Left ventricle myocardium inferior (tissue), 1 donor: Measurements from ENCODE around the gene WNT2. TPM values are rescaled to one million over a fixed set of nuclear protein-coding genes. Genes with fewer than 3 reads are reported as not detected.
"Not testable (repeated sequence)": the region's sequence is repeated elsewhere in the genome, so short reads cannot be mapped to it uniquely, and the experiment has no call there.

Experiments
- DNase-seq: peaks from one replicate; pipeline ENCODE4 v3.0.0-alpha.2; 2020
- H3K27ac ChIP-seq: fragments of 200-600 bp; replicated peaks from 2 replicates; pipeline ENCODE4 v1.8.0; 2021
- H3K27me3 ChIP-seq: fragments of 200-600 bp; 2 replicates; pipeline ENCODE4 v1.8.0; 2021; ENCODE audit warnings: low read depth
- H3K36me3 ChIP-seq: fragments of 200-600 bp; 2 replicates; pipeline ENCODE4 v1.8.0; 2021
- H3K4me1 ChIP-seq: fragments of 200-600 bp; 2 replicates; pipeline ENCODE4 v1.8.0; 2021
- H3K4me3 ChIP-seq: fragments of 200-600 bp; 2 replicates; pipeline ENCODE4 v1.8.0; 2021; ENCODE audit warnings: mild to moderate bottlenecking, moderate library complexity
- H3K9me3 ChIP-seq: fragments of 200-600 bp; replicated peaks from 2 replicates; pipeline ENCODE4 v1.8.0; 2021
- intact Hi-C: fragments of 100-400 bp; cut with micrococcal nuclease; formaldehyde crosslinking; loops from one replicate; pipeline ENCODE4 v1.11.0; 2022
- total RNA-seq: library from RNA; stranded (reverse); fragmentation: NEBNext Ultra II Directional; extraction: Animal tissue kit (Norgen Biotek cat#: 25700); gene quantifications from one replicate; pipeline ENCODE4 v1.2.1, GENCODE V29; 2021
- TF ChIP-seq, protein P1 (sequence below): fragments of 200-600 bp; IDR thresholded peaks from 2 replicates; pipeline ENCODE4 v1.8.0; 2021; ENCODE audit warnings: antibody characterized with exemption, mild to moderate bottlenecking, borderline replicate concordance
- donor health status: DM: no; HTN: yes; CAD: no; lungs with severe emphysema.

WNT2 gene
- total RNA-seq, 1 donor from 2014 or later = 0.14 TPM

DNA sequence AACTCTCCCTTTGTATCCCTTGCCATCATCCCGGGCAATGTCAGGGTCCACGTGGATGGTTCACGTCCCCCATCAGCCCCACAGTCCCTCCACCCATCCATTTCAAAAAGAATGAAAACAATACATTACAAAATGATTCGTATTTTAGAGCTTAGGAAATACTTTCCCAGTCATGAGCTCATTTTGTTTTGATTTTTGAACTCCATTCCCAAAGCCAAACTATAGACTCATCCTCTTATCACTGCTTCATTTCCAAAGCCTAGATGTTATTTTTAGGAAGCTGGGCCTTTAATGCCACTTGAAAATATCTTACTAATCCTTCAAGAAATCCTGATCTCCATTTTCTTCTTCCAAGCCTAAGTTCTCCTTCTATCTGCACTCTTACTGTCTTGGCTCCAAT lies 72.1 kb downstream of the WNT2 start:
- TF ChIP-seq, protein P1, sequence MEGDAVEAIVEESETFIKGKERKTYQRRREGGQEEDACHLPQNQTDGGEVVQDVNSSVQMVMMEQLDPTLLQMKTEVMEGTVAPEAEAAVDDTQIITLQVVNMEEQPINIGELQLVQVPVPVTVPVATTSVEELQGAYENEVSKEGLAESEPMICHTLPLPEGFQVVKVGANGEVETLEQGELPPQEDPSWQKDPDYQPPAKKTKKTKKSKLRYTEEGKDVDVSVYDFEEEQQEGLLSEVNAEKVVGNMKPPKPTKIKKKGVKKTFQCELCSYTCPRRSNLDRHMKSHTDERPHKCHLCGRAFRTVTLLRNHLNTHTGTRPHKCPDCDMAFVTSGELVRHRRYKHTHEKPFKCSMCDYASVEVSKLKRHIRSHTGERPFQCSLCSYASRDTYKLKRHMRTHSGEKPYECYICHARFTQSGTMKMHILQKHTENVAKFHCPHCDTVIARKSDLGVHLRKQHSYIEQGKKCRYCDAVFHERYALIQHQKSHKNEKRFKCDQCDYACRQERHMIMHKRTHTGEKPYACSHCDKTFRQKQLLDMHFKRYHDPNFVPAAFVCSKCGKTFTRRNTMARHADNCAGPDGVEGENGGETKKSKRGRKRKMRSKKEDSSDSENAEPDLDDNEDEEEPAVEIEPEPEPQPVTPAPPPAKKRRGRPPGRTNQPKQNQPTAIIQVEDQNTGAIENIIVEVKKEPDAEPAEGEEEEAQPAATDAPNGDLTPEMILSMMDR = no peak
- H3K4me3 ChIP-seq = no peak overlapping the region
- intact Hi-C loops = no loop called here
- H3K9me3 ChIP-seq = no peaks in the 10 kb centered on the region
- peaks cover 3% of the 10 kb centered on the region for H3K27me3 ChIP-seq
- H3K4me1 ChIP-seq = no peaks in the 10 kb centered on the region
- H3K27ac ChIP-seq = no peak overlapping the region
- DNase-seq = no peak
- no peaks in the 10 kb centered on the region for H3K36me3 ChIP-seq

DNA sequence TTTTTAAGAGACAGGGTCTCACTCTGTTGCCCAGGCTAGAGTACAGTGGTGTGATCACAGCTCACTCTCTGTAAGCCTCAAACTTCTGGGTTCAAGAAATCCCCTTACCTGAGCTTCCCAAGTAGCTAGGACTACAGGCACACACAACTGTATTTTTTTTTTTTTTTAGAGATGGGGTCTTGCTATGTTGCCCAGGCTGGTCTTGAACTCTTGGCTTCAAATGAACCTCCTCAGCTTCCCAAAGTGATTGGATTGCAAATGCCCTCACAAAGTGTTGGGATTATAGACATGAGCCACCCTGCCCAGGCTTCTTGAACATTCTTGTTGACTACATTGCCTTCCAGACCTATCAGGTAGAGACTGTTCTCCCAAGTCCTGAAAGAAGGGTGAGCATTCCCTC lies 72.6 kb downstream of the WNT2 start:
- Histone ChIP-seq H3K9me3 (no peaks in the 10 kb centered on the region), H3K36me3 (no peaks in the 10 kb centered on the region), H3K27ac (no peak overlapping the region), H3K4me1 (no peaks in the 10 kb centered on the region), H3K4me3 (no peak overlapping the region), H3K27me3 (peaks cover 3% of the 10 kb centered on the region)
- TF ChIP-seq, protein P1 = no peak
- DNase-seq = no peak
- intact Hi-C loops = no loop called here

DNA sequence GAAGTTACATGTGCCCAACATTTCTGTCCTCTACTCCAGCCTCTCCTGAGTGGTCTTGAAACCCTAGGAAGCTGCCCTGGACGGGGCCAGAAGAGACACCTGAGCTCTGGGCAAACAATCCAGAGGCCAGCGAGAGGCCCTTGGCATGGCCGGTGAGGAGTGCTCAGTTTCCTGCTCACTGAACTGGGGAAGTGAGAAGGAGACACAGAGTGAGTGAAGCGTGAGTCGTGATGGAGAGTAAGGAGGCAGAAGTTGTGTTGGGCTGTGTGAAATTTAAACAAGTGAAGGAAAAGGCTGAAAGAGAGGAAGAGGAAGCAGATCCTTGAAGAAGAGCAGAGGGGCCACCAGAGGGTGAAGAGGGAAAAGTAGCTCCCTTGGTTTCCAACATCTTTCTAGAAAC lies 73.2 kb downstream of the WNT2 start:
- H3K27me3 ChIP-seq = peaks cover 3% of the 10 kb centered on the region
- H3K36me3 ChIP-seq = no peaks in the 10 kb centered on the region
- intact Hi-C loops = no loop called here
- no peaks in the 10 kb centered on the region for H3K4me1 ChIP-seq
- no peak overlapping the region for H3K4me3 ChIP-seq
- H3K27ac ChIP-seq = no peak overlapping the region
- TF ChIP-seq, protein P1 = no peak
- no peak for DNase-seq
- peaks cover 4% of the 10 kb centered on the region for H3K9me3 ChIP-seq

DNA sequence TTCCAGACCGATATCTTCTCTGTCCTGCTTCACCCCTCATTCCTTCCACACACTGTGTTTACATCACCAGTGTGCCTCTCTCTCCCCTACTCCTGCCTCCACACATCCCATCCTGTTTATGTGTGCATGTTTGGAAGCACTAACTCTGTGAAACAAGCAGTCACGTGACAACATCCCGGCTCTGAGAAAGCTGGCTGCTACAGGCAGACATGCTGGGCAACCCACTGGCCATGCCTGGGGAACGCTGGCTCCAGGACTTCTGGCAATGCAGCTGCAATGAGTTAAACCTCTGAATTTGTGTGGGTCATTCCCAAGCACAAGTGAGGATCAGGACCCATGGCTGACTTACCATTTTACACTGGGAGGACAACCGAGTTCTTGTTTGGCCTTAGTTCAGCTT lies 74.0 kb downstream of the WNT2 start:
- Histone ChIP-seq H3K27ac (no peak overlapping the region), H3K4me1 (no peaks in the 10 kb centered on the region), H3K36me3 (no peaks in the 10 kb centered on the region), H3K27me3 (peaks cover 3% of the 10 kb centered on the region), H3K4me3 (no peak overlapping the region), H3K9me3 (peaks cover 9% of the 10 kb centered on the region)
- intact Hi-C loops = no loop called here
- no peak for DNase-seq
- TF ChIP-seq, protein P1 = no peak

DNA sequence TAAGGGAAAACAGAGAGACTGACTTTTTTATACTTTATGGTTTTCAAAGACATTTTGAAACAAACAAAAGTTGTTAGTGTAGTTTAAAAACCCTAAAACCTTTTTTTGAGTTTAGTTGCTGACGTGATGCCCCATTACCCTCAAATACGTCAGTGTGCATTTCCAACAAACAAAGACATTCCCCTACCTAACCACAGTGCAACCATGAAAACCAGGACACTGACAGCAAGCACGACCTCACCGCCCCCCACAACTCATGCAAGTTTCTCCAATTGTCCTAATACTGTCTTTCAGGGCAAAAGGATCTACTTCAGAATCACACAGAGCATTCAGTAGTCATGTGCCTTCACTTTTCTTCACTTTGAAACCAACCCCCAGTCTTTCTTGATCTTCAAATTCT lies 75.0 kb downstream of the WNT2 start:
- Histone ChIP-seq H3K27me3 (peaks cover 2% of the 10 kb centered on the region), H3K27ac (no peak overlapping the region), H3K9me3 (peaks cover 9% of the 10 kb centered on the region), H3K4me3 (no peak overlapping the region), H3K36me3 (no peaks in the 10 kb centered on the region), H3K4me1 (no peaks in the 10 kb centered on the region)
- no peak for DNase-seq
- intact Hi-C loops = no loop called here
- TF ChIP-seq, protein P1 = no peak

DNA sequence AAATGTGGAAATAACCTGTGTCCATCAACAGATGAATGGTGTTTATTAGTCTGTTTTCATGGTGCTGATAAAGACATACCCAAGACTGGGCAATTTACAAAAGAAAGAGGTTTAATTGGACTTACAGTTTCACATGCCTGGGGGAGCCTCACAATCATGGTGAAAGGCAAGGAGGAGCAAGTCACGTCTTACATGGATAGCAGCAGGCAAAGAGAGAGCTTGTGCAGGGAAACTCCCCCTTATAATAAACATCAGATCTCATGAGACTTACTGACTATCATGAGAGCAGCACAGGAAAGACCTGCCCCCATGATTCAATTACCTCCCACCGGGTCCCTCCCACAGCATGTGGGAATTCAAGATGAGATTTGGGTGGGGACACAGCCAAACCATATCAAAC lies 77.2 kb downstream of the WNT2 start:
- H3K36me3 ChIP-seq, DNase-seq, intact Hi-C loops, H3K4me3 ChIP-seq, H3K9me3 ChIP-seq, H3K4me1 ChIP-seq, H3K27ac ChIP-seq: not testable (repeated sequence)
- H3K27me3 ChIP-seq = peaks cover 13% of the 10 kb centered on the region
